Measurements from ENCODE around the gene TALDO1. TPM values are rescaled to one million over a fixed set of nuclear protein-coding genes. Genes with fewer than 3 reads are reported as not detected.

Gene TALDO1
- total RNA-seq, 1 donor from 2014 or later: 155 TPM

- H4K20me1 ChIP-seq (ENCODE audit: insufficient read depth, low read length): peaks cover 66% of the 10 kb centered on the region
- Mint-ChIP-seq H3K36me3 (ENCODE audit: low read depth, unreplicated experiment) (peaks cover 4% of the 10 kb centered on the region), H3K27ac (ENCODE audit: unreplicated experiment) (peak overlapping the region; percentile 41), H3K4me1 (ENCODE audit: low read depth, unreplicated experiment) (peaks cover 8% of the 10 kb centered on the region), H3K27me3 (ENCODE audit: low read depth, unreplicated experiment) (no peaks in the 10 kb centered on the region), H3K9me3 (ENCODE audit: unreplicated experiment) (no peaks in the 10 kb centered on the region), H3K4me3 (ENCODE audit: unreplicated experiment) (no peak overlapping the region)
- peaks cover 14% of the 10 kb centered on the region for H3K36me3 ChIP-seq (ENCODE audit: insufficient read depth, low read length)
- no peaks in the 10 kb centered on the region for H3K9me3 ChIP-seq (ENCODE audit: insufficient read depth, low read depth, low read length)
- H2AFZ ChIP-seq (ENCODE audit: low read depth, low read length): no peak overlapping the region
- no peak overlapping the region for H3K27ac ChIP-seq (ENCODE audit: low read depth, low read length)
- peaks cover 8% of the 10 kb centered on the region for H3K79me2 ChIP-seq (ENCODE audit: insufficient read depth, low read length)
- no peak for DNase-seq (ENCODE audit: low read depth)
- H3K4me2 ChIP-seq (ENCODE audit: low read length): no peak overlapping the region
- no peaks in the 10 kb centered on the region for H3K27me3 ChIP-seq (ENCODE audit: insufficient read depth, low read length)
- peaks cover 7% of the 10 kb centered on the region for H3K4me1 ChIP-seq (ENCODE audit: insufficient read depth, low read length)
- no peak overlapping the region for H3K9ac ChIP-seq (ENCODE audit: low read length)
- no peak overlapping the region for H3K4me3 ChIP-seq (ENCODE audit: insufficient read depth, low read depth, low read length)
- no peak for FAIRE-seq
- no peak for TF ChIP-seq EZH2 (IDR thresholded peaks at IDR 0.05; ENCODE audit: insufficient read depth, low read length)
- no peak for TF ChIP-seq CTCF (IDR thresholded peaks at IDR 0.05; ENCODE audit: insufficient read depth, low read depth, low read length)
Observed at GRCh38 chr11:765802-766091, 18.5 kb downstream of the TALDO1 start.

DNA sequence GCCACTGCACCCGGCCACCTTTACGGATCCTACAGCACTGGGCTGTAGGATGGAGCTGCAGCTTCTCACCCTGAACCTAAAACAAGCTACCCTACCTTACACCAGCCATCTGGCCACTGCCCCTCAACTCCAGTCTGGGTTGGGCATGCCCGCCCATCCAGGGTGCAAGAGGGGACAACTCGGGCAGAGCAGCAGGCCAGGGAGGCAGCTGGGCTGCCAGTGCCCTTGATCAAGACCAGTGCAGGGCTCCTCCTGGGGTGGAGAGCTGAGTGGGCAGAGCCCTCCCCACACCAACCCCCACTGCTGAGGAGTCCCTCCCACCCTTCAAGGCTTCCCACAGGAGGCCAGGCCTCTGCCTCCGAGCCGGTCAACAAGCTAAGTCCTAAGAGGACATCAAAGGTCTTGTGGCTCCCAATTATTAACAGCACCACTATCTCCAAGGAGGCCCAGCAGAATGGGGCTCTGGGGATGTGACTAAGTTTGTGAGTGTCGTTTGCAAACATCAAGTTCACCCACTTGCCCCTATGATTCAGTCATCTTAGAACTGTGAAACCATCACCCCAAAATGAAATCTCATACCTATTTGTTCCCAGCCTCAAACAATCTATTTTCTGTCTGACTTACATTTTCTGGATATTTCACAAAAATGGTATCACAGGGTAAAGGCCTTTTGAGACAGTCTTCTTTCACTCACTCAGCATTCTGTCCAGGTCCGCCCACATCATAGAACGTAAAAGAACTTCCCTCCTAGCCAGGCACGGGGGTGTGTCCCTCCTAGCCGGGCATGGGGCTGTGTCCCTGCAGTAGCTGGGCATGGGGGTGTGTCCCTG lies 19.1 kb downstream of the TALDO1 start:
- Histone ChIP-seq H3K36me3 (ENCODE audit: insufficient read depth, low read length) (peaks cover 14% of the 10 kb centered on the region), H3K9me3 (ENCODE audit: insufficient read depth, low read depth, low read length) (no peaks in the 10 kb centered on the region), H3K4me3 (ENCODE audit: insufficient read depth, low read depth, low read length) (no peak overlapping the region), H3K4me2 (ENCODE audit: low read length) (no peak overlapping the region), H3K27ac (ENCODE audit: low read depth, low read length) (no peak overlapping the region), H3K27me3 (ENCODE audit: insufficient read depth, low read length) (no peaks in the 10 kb centered on the region), H4K20me1 (ENCODE audit: insufficient read depth, low read length) (peaks cover 71% of the 10 kb centered on the region), H3K9ac (ENCODE audit: low read length) (no peak overlapping the region), H3K79me2 (ENCODE audit: insufficient read depth, low read length) (peaks cover 14% of the 10 kb centered on the region), H3K4me1 (ENCODE audit: insufficient read depth, low read length) (peaks cover 7% of the 10 kb centered on the region), H2AFZ (ENCODE audit: low read depth, low read length) (no peak overlapping the region)
- Mint-ChIP-seq H3K27ac (ENCODE audit: unreplicated experiment) (peak overlapping the region; percentile 36), H3K36me3 (ENCODE audit: low read depth, unreplicated experiment) (peaks cover 4% of the 10 kb centered on the region), H3K4me3 (ENCODE audit: unreplicated experiment) (no peak overlapping the region), H3K4me1 (ENCODE audit: low read depth, unreplicated experiment) (peaks cover 8% of the 10 kb centered on the region), H3K27me3 (ENCODE audit: low read depth, unreplicated experiment) (no peaks in the 10 kb centered on the region), H3K9me3 (ENCODE audit: unreplicated experiment) (no peaks in the 10 kb centered on the region)
- FAIRE-seq (no peak), DNase-seq (ENCODE audit: low read depth) (no peak)
- TF ChIP-seq EZH2 (IDR thresholded peaks at IDR 0.05; ENCODE audit: insufficient read depth, low read length): no peak
- no peak for TF ChIP-seq CTCF (IDR thresholded peaks at IDR 0.05; ENCODE audit: insufficient read depth, low read depth, low read length)

GRCh38 chr11:766936-767210 lies 19.6 kb downstream of the TALDO1 start:
- H3K27me3 Mint-ChIP-seq (ENCODE audit: low read depth, unreplicated experiment): no peaks in the 10 kb centered on the region
- no peaks in the 10 kb centered on the region for H3K9me3 ChIP-seq (ENCODE audit: insufficient read depth, low read depth, low read length)
- no peak overlapping the region for H3K27ac ChIP-seq (ENCODE audit: low read depth, low read length)
- H4K20me1 ChIP-seq (ENCODE audit: insufficient read depth, low read length): peaks cover 72% of the 10 kb centered on the region
- H3K4me2 ChIP-seq (ENCODE audit: low read length): no peak overlapping the region
- peak overlapping the region; percentile 36 for H3K27ac Mint-ChIP-seq (ENCODE audit: unreplicated experiment)
- no peak overlapping the region for H3K4me3 Mint-ChIP-seq (ENCODE audit: unreplicated experiment)
- no peaks in the 10 kb centered on the region for H3K27me3 ChIP-seq (ENCODE audit: insufficient read depth, low read length)
- H3K36me3 ChIP-seq (ENCODE audit: insufficient read depth, low read length): peaks cover 14% of the 10 kb centered on the region
- no peak overlapping the region for H3K9ac ChIP-seq (ENCODE audit: low read length)
- H3K36me3 Mint-ChIP-seq (ENCODE audit: low read depth, unreplicated experiment): peaks cover 4% of the 10 kb centered on the region
- H3K4me1 ChIP-seq (ENCODE audit: insufficient read depth, low read length): peaks cover 7% of the 10 kb centered on the region
- no peaks in the 10 kb centered on the region for H3K9me3 Mint-ChIP-seq (ENCODE audit: unreplicated experiment)
- DNase-seq (ENCODE audit: low read depth) (no peak), FAIRE-seq (no peak)
- TF ChIP-seq CTCF (IDR thresholded peaks at IDR 0.05; ENCODE audit: insufficient read depth, low read depth, low read length): no peak
- TF ChIP-seq EZH2 (IDR thresholded peaks at IDR 0.05; ENCODE audit: insufficient read depth, low read length): no peak
- H3K4me1 Mint-ChIP-seq (ENCODE audit: low read depth, unreplicated experiment): peaks cover 8% of the 10 kb centered on the region
- H2AFZ ChIP-seq (ENCODE audit: low read depth, low read length): no peak overlapping the region
- no peak overlapping the region for H3K4me3 ChIP-seq (ENCODE audit: insufficient read depth, low read depth, low read length)
- H3K79me2 ChIP-seq (ENCODE audit: insufficient read depth, low read length): peaks cover 18% of the 10 kb centered on the region

Measured in astrocyte (in vitro differentiated cells and primary cell).